ENCODE data around the gene PTPN2. TPM values are rescaled to one million over a fixed set of nuclear protein-coding genes. Genes with fewer than 3 reads are reported as not detected.
"Not testable (repeated sequence)": the region's sequence is repeated elsewhere in the genome, so short reads cannot be mapped to it uniquely, and the experiment has no call there.

PTPN2 gene
- total and polyA plus RNA-seq, 11 donors: 7.5 to 33.1 (median 11.5) TPM

DNA sequence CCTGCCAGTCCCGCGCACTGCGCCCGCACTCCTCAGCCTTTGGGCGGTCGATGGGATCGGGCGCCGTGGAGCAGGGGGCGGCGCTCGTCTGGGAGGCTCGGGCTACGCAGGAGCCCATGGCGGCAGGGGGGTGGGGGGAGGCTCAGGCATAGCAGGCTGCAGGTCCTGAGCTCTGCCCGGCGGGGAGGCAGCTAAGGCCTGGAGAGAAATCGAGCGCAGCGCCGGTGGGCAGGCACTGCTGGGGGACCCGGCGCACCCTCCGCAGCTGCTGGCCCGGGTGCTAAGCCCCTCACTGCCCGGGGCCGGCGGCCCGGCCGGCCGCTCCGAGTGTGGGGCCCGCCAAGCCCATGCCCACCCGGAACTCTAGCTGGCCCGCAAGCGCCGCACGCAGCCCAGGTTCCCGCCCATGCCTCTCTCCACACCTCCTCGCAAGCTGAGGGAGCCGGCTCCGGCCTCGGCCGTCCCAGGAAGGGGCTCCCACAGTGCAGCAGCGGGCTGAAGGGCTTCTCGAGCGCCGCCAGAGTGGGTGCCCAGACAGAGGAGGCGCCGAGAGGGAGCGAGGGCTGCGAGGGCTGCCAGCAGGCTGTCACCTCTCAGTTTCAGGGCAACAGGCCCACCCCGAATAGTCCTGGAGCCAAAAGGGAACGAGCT is 107.1 kb downstream of the PTPN2 start:
- Histone ChIP-seq H3K27ac (no peak overlapping the region), H3K36me3 (no peaks in the 10 kb centered on the region), H3K9me3 (no peaks in the 10 kb centered on the region), H3K27me3 (no peaks in the 10 kb centered on the region), H3K4me3 (peak overlapping the region in 5 of 12 donors; percentile 17 to 39 (median 25)), H3K4me1 (no peaks in the 10 kb centered on the region)
- intact Hi-C loops (cut with DNase I): no loop called here
- DNase-seq: no peak
- 79 to 95% (median 81%) methylated on average over 25 to 54 of the region's 54 CpGs for WGBS, 4 donors
- no peak for ATAC-seq
- TF ChIP-seq POLR2A (IDR thresholded peaks at IDR 0.05) (no peak), CTCF (IDR thresholded peaks at IDR 0.05) (no peak)

- H3K27ac ChIP-seq; intact Hi-C loops (cut with DNase I); H3K4me1 ChIP-seq; DNase-seq; ATAC-seq; H3K4me3 ChIP-seq; H3K36me3 ChIP-seq; H3K27me3 ChIP-seq; H3K9me3 ChIP-seq: not testable (repeated sequence)
- WGBS, 4 donors: 96 to 99% (median 97%) methylated on average over 7 of the region's 7 CpGs
These were observed 107.6 kb downstream of the PTPN2 start for GRCh38 chr18:12776415-12776814.

DNA sequence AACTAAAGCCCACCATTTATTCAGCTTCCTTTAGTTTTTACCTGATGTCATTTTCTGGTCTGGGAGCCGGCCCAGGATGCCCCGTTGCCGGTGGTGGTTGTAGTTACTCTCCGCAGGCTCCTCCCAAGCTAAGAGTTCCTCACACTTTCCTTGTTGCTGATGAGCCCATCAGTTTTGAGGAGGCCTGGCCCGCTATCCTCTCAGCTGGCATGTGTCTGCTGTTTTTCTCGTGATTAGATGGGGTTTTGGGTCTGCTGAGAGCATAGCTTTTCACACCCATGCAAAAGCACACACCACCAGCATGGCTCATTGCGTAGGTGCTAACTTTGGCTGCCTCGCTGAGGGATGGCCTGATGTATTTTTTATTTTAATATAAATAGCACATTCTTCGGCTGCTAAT is 109.1 kb downstream of the PTPN2 start:
- H3K27ac ChIP-seq: no peak overlapping the region
- H3K36me3 ChIP-seq: no peaks in the 10 kb centered on the region
- no peaks in the 10 kb centered on the region for H3K27me3 ChIP-seq
- intact Hi-C loops (cut with DNase I): no loop called here
- H3K4me3 ChIP-seq: no peak overlapping the region
- H3K9me3 ChIP-seq: no peaks in the 10 kb centered on the region
- 78 to 88% (median 80%) methylated on average over 9 of the region's 9 CpGs for WGBS, 4 donors
- TF ChIP-seq CTCF (IDR thresholded peaks at IDR 0.05) (no peak), POLR2A (IDR thresholded peaks at IDR 0.05) (no peak)
- H3K4me1 ChIP-seq: no peaks in the 10 kb centered on the region
- ATAC-seq (no peak), DNase-seq (no peak)

- Histone ChIP-seq H3K4me3 (no peak overlapping the region), H3K4me1 (no peaks in the 10 kb centered on the region), H3K27me3 (no peaks in the 10 kb centered on the region), H3K36me3 (no peaks in the 10 kb centered on the region), H3K27ac (no peak overlapping the region), H3K9me3 (no peaks in the 10 kb centered on the region)
- TF ChIP-seq CTCF (IDR thresholded peaks at IDR 0.05): no peak
- no peak for TF ChIP-seq POLR2A (IDR thresholded peaks at IDR 0.05)
- WGBS, 4 donors: 84 to 91% (median 87%) methylated on average over 5 of the region's 5 CpGs
- intact Hi-C loops (cut with DNase I): no loop called here
- ATAC-seq: no peak
- DNase-seq: no peak
These were observed 110.7 kb downstream of the PTPN2 start for GRCh38 chr18:12773369-12773768.

DNA sequence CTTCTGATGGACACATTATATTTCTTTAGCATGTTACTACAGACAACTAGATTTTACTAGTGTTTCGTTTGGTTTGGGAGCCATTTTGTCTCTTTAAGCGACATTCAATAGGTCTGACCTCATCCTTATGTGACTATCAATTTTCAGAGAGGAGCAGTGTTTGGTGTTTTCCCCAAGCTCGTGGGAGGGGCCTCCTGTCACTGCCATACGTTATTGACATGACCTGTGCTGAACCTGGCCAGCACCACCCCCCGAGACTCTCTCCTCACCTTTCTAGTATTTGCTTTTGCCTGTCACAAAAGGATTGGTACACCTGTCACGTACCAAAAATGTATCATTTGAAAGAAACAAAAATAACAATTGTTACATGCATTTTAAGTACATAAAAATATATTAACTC is 111.9 kb downstream of the PTPN2 start:
- no peaks in the 10 kb centered on the region for H3K9me3 ChIP-seq
- peaks cover 0 to under 1% (median 0%) of the 10 kb centered on the region in 12 donors for H3K4me1 ChIP-seq
- H3K27me3 ChIP-seq: no peaks in the 10 kb centered on the region
- intact Hi-C loops (cut with DNase I): no loop called here
- no peaks in the 10 kb centered on the region for H3K36me3 ChIP-seq
- H3K4me3 ChIP-seq: no peak overlapping the region
- no peak for DNase-seq
- no peak for TF ChIP-seq POLR2A (IDR thresholded peaks at IDR 0.05)
- TF ChIP-seq CTCF (IDR thresholded peaks at IDR 0.05): no peak
- no peak for ATAC-seq
- 70 to 79% (median 77%) methylated on average over 6 of the region's 6 CpGs for WGBS, 4 donors
- no peak overlapping the region for H3K27ac ChIP-seq

Data from heart left ventricle (tissue), 16 donors.